HG02885 (cell line): ENCODE results near the gene FOCAD.

Experiments used
- ATAC-seq: cut with Tn5 transposase; IDR thresholded peaks from one replicate; pipeline ENCODE4 v1.9.1; 2021; ENCODE audit warnings: mild to moderate bottlenecking; ENCODE audit not compliant: unreplicated experiment, poor library complexity

The FOCAD gene

GRCh38 chr9:20786807-20787206, 102.7 kb downstream of the FOCAD start:
- ATAC-seq, result no peak

- ATAC-seq, result no peak
These were observed 104.7 kb downstream of the FOCAD start for GRCh38 chr9:20788526-20789451.

- ATAC-seq, result no peak
These were observed 106.7 kb downstream of the FOCAD start for GRCh38 chr9:20790721-20791120.

GRCh38 chr9:20791682-20792081, 107.6 kb downstream of the FOCAD start:
- ATAC-seq, result no peak

GRCh38 chr9:20804489-20805250, 120.6 kb downstream of the FOCAD start:
- no peak for ATAC-seq

- no peak for ATAC-seq
These were observed 121.7 kb downstream of the FOCAD start for GRCh38 chr9:20805766-20806165.

- no peak for ATAC-seq
These were observed 123.9 kb downstream of the FOCAD start for GRCh38 chr9:20808002-20808401.

GRCh38 chr9:20811872-20812271, 127.8 kb downstream of the FOCAD start:
- no peak for ATAC-seq

- ATAC-seq, result peak; percentile 50
These were observed 132.1 kb downstream of the FOCAD start for GRCh38 chr9:20815923-20816703.

GRCh38 chr9:20823051-20823450, 139.0 kb downstream of the FOCAD start:
- no peak for ATAC-seq

- no peak for ATAC-seq
These were observed 147.0 kb downstream of the FOCAD start for GRCh38 chr9:20831028-20831427.

GRCh38 chr9:20832775-20833174, 148.7 kb downstream of the FOCAD start:
- ATAC-seq, result no peak

- ATAC-seq, result no peak
These were observed 151.6 kb downstream of the FOCAD start for GRCh38 chr9:20835377-20836286.

- ATAC-seq, result no peak
These were observed 153.1 kb downstream of the FOCAD start for GRCh38 chr9:20837166-20837565.

- ATAC-seq, result no peak
These were observed 154.2 kb downstream of the FOCAD start for GRCh38 chr9:20838218-20838617.

GRCh38 chr9:20844916-20845315, 160.9 kb downstream of the FOCAD start:
- ATAC-seq, result no peak

GRCh38 chr9:20848490-20848889, 164.4 kb downstream of the FOCAD start:
- no peak for ATAC-seq

GRCh38 chr9:20853866-20854265, 169.8 kb downstream of the FOCAD start:
- ATAC-seq, result no peak

- no peak for ATAC-seq
These were observed 170.4 kb downstream of the FOCAD start for GRCh38 chr9:20854444-20854843.

GRCh38 chr9:20863945-20864344, 179.9 kb downstream of the FOCAD start:
- ATAC-seq, result no peak
